ENCODE data around the gene S1PR5. TPM values are rescaled to one million over a fixed set of nuclear protein-coding genes. Genes with fewer than 3 reads are reported as not detected.

S1PR5 gene
- total and polyA plus RNA-seq, 2 of the 8 experiments (the other 6 are each of a cell fraction or from before 2014, with no cell fraction given): 2.4 to 8.6 TPM

DNA sequence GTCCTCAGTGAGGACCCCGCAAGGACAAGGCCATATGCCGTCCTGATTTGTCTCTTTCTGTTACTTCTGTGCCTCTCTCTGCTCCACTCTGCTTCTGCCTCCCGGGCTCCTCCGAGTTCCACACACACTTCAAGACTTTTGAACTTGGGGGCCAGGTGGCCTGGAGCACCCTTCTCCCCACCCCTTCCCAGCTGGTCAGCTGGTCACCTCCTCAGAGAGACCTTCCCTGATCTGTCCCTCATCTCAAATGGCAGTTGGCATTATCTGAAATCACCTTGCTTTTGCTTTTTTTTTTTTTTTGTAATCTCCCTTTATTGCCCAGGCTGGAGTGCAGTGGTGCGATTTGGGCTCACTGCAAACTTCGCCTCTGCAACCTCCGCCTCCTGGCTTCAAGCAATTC lies 2.2 kb upstream of the S1PR5 start:
- H2AFZ ChIP-seq (ENCODE audit: low read length): no peak overlapping the region
- H3K27me3 ChIP-seq (replicated peaks in 1 of 4; ENCODE audit: control insufficient read depth in 3 of 4, extremely low read depth in 1 of 4, insufficient read depth in 3 of 4, low read length in 3 of 4): peaks cover 28 to 51% (median 47%) of the 10 kb centered on the region in 4 experiments; a peak in 6 of 7 replicates
- no peak overlapping the region for H3K4me3 ChIP-seq (ENCODE audit: extremely low read depth in 1 of 4, insufficient read depth in 2 of 4, low read depth in 3 of 4, low read length in 4 of 4)
- ChIA-PET POLR2A (ENCODE audit: partially characterized antibody) (no interaction called here), CTCF (ENCODE audit: partially characterized antibody) (interaction anchor here (0.7 to 5.6 kb wide), 6 partner anchors 12 to 103 kb away, joined by 3 to 46 read pairs (median 5); no protein-coding TSS in a partner anchor)
- H2BK20ac ChIP-seq (ENCODE audit: low read length): no peak overlapping the region; the same call in 1 of the 2 replicates
- no peak overlapping the region for H3K56ac ChIP-seq (replicated peaks; ENCODE audit: insufficient read length, low read depth, low read length)
- FAIRE-seq: no peak
- no peak overlapping the region for H3K23ac ChIP-seq (ENCODE audit: insufficient read length)
- DNase-seq (ENCODE audit: low read depth in 1 of 2, low spot score in 2 of 2): no peak
- TF ChIP-seq TAF1 (IDR thresholded peaks at IDR 0.05; ENCODE audit: low read depth, low read length) (no peak), BRCA1 (IDR thresholded peaks at IDR 0.05; ENCODE audit: low read depth, low read length) (no peak)
- TF ChIP-seq, protein P1, sequence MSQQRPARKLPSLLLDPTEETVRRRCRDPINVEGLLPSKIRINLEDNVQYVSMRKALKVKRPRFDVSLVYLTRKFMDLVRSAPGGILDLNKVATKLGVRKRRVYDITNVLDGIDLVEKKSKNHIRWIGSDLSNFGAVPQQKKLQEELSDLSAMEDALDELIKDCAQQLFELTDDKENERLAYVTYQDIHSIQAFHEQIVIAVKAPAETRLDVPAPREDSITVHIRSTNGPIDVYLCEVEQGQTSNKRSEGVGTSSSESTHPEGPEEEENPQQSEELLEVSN (IDR thresholded peaks at IDR 0.05): no peak
- H3K18ac ChIP-seq (ENCODE audit: extremely low read depth, low read length): no peak overlapping the region
- 0 out of 2 replicates have a peak overlapping the region, but pooled peaks have one; percentile 17 for H2BK12ac ChIP-seq (ENCODE audit: low read depth, low read length)
- 80% methylated on average over 7 of the region's 7 CpGs; no CpG with 5 or more reads in 1 of the 2 experiments for WGBS, 2 experiments (ENCODE audit: extremely low coverage in 1 of 2, insufficient coverage in 1 of 2, insufficient read length in 1 of 2, insufficient replicate concordance in 2 of 2, low coverage in 1 of 2, low lambda C conversion rate in 2 of 2, missing lambda C conversion rate in 1 of 2)
- H4K8ac ChIP-seq (ENCODE audit: extremely low read depth, insufficient read depth, low read length): no peak overlapping the region
- peaks cover 2 to 4% of the 10 kb centered on the region in 2 experiments for H4K20me1 ChIP-seq (replicated peaks in 1 of 2; ENCODE audit: control insufficient read depth in 1 of 2, insufficient read depth in 2 of 2, low read length in 2 of 2)
- H4K91ac ChIP-seq (replicated peaks; ENCODE audit: insufficient read length, low read length): no peak overlapping the region
- no peaks in the 10 kb centered on the region for H3K9me3 ChIP-seq (ENCODE audit: insufficient read depth in 2 of 2, low read depth in 1 of 2, low read length in 1 of 2)
- H2BK5ac ChIP-seq (ENCODE audit: low read depth, low read length): no peak overlapping the region
- H3K4me2 ChIP-seq (ENCODE audit: insufficient read depth in 1 of 2, low read depth in 2 of 2, low read length in 2 of 2): no peak overlapping the region; a peak in 1 of 4 replicates
- no peak overlapping the region for H2BK15ac ChIP-seq (ENCODE audit: low read length)
- no peak overlapping the region for H2AK5ac ChIP-seq (ENCODE audit: low read depth, low read length)
- no peaks in the 10 kb centered on the region for H3K36me3 ChIP-seq (ENCODE audit: control insufficient read depth in 2 of 4, insufficient read depth in 4 of 4, low read length in 3 of 4)
- no peaks in the 10 kb centered on the region for H3K79me2 ChIP-seq (ENCODE audit: control insufficient read depth in 1 of 2, insufficient read depth in 2 of 2, low read length in 2 of 2)
- H3K4me1 ChIP-seq (replicated peaks in 1 of 4; ENCODE audit: control insufficient read depth in 3 of 4, insufficient read depth in 4 of 4, low read length in 3 of 4): peaks cover 0 to 22% (median 8%) of the 10 kb centered on the region in 4 experiments; a peak in 5 of 7 replicates
- H2BK120ac ChIP-seq (replicated peaks; ENCODE audit: low read depth, low read length): no peak overlapping the region
- H3K4ac ChIP-seq (replicated peaks; ENCODE audit: insufficient read length, low read depth, low read length): no peak overlapping the region
- H3K27ac ChIP-seq (ENCODE audit: low read depth, low read length): no peak overlapping the region
- peaks cover 23% of the 10 kb centered on the region for H3K23me2 ChIP-seq (ENCODE audit: low read depth, low read length)
- no peak overlapping the region for H3K9ac ChIP-seq (replicated peaks in 1 of 4; ENCODE audit: extremely low read depth in 1 of 4, low read depth in 3 of 4, low read length in 3 of 4)
- no peak overlapping the region for H4K5ac ChIP-seq (ENCODE audit: insufficient read length, low read depth, low read length)
- H3K79me1 ChIP-seq (ENCODE audit: low read depth, low read length): no peaks in the 10 kb centered on the region; the same call in 1 of the 2 replicates
- H3K14ac ChIP-seq (ENCODE audit: insufficient read length): no peak overlapping the region

Data from H1 (cell line).